ENCODE measurements around the gene MAP7D1.

The MAP7D1 gene

DNA sequence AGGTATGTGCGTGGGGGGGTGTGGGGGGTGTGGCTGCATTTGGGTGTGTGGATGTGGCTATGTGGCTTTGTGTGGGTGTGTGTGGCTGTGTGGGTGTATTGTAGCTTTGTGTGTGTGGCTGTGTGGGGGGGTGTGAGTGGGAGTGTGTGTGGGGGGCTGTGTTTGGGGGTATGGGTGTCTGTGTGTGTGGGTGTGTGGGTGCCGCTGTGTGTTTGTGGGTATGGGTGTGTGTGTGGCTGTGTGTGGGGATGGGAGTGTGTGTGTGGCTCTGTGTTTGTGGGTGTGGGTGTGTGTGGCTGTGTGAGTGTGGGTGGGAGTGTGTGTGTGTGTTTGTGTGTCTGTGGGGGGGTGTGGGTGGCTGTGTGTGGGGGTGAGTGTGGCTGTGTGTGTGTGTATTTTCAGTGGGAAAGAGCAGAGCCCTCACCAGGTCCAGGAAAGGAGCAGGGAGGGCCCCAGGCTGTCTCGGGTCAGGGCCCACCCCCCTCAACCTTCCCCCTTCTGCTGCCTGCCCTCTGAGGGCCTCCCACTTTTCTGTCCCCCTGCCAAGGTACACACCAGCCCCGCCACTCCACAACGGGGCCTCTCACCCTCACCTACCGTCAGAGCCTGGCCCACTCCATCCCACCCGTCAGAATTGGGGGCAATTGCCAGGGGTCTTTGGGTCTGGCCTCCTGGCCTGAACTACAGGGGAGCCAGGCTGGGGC, 29.0 kb upstream of the MAP7D1 start:
- no peak overlapping the region for H3K4me3 ChIP-seq (ENCODE audit: low read depth, low read length)

DNA sequence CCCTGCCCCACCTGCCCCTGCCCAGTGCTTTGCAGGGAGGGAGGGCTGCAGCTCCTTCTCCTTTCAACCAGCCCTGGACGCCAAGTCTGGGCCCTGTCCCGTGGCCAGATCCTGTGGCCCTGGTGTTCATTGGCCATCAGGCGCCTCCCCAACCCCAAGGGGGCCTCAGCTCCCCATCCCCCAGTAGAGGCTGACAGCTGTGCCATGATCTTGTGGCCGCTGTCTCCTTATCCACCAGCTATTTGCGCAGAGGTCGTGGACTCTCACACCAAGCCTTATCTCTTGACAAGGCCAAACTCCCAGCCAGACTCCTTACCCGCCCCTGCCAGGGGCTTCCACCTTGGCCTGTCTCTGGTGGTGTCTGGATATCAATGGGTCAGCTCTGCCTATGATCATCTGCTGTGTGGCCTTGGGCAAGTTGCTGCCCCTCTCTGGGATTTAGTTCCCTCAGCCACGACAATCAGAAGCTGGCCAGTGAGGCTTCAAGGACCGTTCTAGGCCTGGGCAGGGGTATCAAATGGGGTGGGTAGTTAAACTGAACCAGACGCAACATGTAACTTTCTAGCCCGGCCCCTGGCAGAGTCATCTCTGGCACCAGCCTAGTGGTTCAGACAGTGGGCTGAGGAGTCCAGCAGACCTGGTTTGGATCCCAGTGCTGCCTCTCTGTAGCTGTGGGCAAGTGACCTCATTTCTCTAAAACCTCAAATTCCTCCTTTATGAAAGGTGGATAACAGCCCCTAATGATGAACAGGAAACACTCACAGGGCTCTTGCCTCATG, 27.6 kb upstream of the MAP7D1 start:
- H3K4me3 ChIP-seq (ENCODE audit: low read depth, low read length), result no peak overlapping the region

GRCh38 chr1:36128905-36129206, 27.1 kb upstream of the MAP7D1 start:
- no peak overlapping the region for H3K4me3 ChIP-seq (ENCODE audit: low read depth, low read length)

DNA sequence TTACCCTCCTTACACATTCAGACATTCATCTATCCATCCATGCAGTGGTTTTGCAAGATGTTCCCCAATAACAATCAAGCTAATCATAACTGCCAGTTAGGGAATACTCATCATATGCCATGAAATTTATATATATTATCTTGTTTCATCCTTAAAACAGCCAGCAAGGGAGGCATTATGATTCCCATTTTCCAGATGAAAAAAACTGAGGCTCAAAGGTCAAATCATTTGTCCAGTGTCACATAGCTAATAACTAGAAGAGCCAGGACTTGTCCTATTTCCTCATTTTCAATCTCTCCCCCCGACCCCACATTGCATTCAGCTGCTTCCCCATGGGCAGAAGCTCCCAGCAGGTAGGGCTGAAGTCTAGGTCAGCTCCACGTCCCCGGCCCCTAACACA, 23.9 kb upstream of the MAP7D1 start:
- H3K4me3 ChIP-seq (ENCODE audit: low read depth, low read length), result no peak overlapping the region

GRCh38 chr1:36133484-36133883, 22.5 kb upstream of the MAP7D1 start:
- H3K4me3 ChIP-seq (ENCODE audit: low read depth, low read length), result no peak overlapping the region

- H3K4me3 ChIP-seq (ENCODE audit: low read depth, low read length), result no peak overlapping the region
Observed at GRCh38 chr1:36134031-36134430, 21.9 kb upstream of the MAP7D1 start.

- no peak overlapping the region for H3K4me3 ChIP-seq (ENCODE audit: low read depth, low read length)
Observed at GRCh38 chr1:36134505-36135329, 21.2 kb upstream of the MAP7D1 start.

GRCh38 chr1:36135330-36135667, 20.7 kb upstream of the MAP7D1 start:
- no peak overlapping the region for H3K4me3 ChIP-seq (ENCODE audit: low read depth, low read length)

GRCh38 chr1:36135796-36136195, 20.2 kb upstream of the MAP7D1 start:
- H3K4me3 ChIP-seq (ENCODE audit: low read depth, low read length), result no peak overlapping the region

DNA sequence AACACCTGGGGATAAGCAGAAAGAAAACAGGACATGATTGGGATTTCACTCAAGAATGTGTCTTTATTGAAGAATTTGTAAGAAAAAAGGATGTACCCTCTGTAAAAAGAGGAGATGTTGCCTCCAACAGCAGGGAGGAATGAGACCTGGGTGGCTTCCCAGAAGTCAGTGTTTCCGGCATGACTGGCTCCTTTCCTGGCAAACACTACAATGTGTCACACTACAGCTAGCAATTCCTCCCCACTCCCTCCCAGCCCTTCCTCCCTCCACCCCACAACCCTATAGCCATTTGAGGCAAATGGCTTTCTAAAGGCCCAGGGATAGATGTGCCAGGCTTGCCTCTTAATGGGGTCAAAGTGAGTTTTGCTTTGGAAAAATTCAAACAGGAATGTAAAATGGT, 19.4 kb upstream of the MAP7D1 start:
- no peak overlapping the region for H3K4me3 ChIP-seq (ENCODE audit: low read depth, low read length)

GRCh38 chr1:36137226-36137625, 18.7 kb upstream of the MAP7D1 start:
- H3K4me3 ChIP-seq (ENCODE audit: low read depth, low read length), result no peak overlapping the region

GRCh38 chr1:36137776-36138175, 18.2 kb upstream of the MAP7D1 start:
- H3K4me3 ChIP-seq (ENCODE audit: low read depth, low read length), result no peak overlapping the region

- H3K4me3 ChIP-seq (ENCODE audit: low read depth, low read length), result no peak overlapping the region
Observed at GRCh38 chr1:36139521-36139920, 16.4 kb upstream of the MAP7D1 start.

- H3K4me3 ChIP-seq (ENCODE audit: low read depth, low read length), result no peak overlapping the region
Observed at GRCh38 chr1:36142121-36142520, 13.8 kb upstream of the MAP7D1 start.

DNA sequence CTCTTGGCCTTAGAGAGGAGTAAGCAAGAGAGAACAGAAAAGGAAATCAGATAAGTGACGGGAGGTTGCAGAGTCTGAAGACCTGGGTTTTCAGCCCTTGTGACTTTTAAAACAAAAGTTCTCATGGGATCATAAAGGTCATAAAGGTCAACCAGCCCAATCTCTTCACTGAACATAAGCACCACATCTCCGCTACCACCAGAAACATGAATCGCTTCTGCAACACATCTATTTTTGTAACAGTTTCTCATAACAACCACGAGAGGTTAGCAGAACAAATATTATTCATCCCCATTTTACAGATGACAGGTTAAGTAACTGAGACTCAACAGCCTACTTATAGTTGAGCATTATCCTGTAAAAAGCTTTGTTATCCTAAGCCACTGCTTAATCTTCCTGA, 12.5 kb upstream of the MAP7D1 start:
- H3K4me3 ChIP-seq (ENCODE audit: low read depth, low read length), result no peak overlapping the region

- H3K4me3 ChIP-seq (ENCODE audit: low read depth, low read length), result no peak overlapping the region
Observed at GRCh38 chr1:36144413-36144812, 11.5 kb upstream of the MAP7D1 start.

DNA sequence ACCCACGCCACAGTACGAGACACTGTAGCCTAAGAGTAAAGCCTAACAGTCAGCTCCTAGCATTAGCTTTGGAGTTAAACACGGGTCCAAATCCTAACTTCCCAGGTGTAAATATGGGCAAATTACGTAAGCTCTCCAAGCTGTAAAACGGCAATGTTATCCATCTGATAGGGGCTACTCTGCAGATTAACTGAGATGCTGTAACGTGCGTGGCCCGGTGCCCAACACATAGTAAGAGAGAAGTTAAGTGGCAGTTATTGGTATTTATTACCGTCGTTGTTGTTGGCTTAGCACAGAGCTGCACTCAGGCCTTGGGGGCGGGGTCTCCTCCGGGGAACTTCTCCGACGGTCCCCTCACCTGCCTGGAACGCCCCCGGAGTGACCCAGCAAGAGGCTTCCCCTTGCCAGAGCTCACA, 7.1 kb upstream of the MAP7D1 start:
- H3K4me3 ChIP-seq (ENCODE audit: low read depth, low read length), result peak overlapping the region; percentile 79

GRCh38 chr1:36149237-36149972, 6.6 kb upstream of the MAP7D1 start, which contains the start of gene TRAPPC3:
TSS of gene TRAPPC3 (minus strand) at chr1:36149486. CDS start at chr1:36149378, 108 bp downstream.
- H3K4me3 ChIP-seq (ENCODE audit: low read depth, low read length), result peak within 1 kb of the TSS; percentile 79

DNA sequence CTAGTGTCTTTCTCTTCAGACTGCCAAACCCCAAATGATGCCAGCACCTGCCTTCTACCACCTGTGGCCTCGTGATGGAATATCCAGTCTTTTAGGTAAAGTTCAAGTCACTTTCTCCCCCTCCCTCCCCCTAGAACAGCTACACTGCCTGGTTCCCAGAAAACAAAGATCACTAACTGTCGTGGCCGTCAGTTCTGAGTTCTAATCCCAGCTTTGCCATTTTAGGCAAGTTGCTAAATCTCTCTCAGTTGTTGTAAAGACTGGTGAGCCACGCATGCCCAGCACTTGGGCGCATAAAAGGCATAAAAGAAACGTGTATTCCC, 6.0 kb upstream of the MAP7D1 start:
- H3K4me3 ChIP-seq (ENCODE audit: low read depth, low read length), result peak overlapping the region; percentile 33

DNA sequence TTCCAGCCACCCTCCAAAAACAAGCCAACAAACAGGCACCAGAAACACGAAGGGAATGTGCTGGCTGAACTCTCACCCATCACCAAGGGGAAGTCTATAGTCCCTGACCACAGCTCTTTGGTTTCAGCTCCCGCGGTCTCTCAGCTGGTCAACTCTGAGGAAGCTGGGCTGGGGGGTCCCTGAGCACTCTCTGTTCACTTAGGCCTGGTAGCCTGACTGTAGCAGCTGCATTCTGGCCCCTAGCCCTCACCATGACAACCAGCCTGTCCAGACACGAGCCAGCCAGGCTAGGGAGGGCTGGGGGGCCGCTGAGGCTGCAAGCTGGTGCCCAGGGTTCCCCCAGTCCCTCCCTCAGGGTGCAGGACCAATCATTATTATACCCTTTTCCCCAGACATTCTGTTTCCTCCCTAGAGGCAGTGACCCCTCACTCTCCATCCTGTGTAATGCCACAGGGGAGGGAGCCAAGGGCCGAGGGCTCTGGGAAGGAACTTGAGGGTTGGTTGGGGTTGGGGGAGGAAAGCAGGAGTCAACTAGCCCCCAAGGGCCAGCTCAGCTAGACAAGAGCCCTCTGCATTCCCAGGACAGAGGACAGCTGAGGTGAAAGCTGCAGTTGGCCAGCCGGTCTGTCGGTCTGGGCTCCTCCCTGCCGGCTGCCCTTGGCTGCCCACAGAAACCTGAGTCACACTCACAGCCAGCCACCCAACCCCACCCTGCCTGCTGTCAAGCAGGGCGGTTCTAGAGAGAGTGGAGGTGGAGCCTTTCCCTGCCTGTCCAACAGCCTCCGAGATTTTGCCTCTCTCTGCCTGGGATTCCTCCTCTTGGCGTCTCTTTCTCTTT, 5.4 kb upstream of the MAP7D1 start:
- no peak overlapping the region for H3K4me3 ChIP-seq (ENCODE audit: low read depth, low read length)
